ENCODE measurements around the gene NUMBL. TPM values are rescaled to one million over a fixed set of nuclear protein-coding genes. Genes with fewer than 3 reads are reported as not detected.

Gene NUMBL
- total RNA-seq, 1 experiment from 2014 or later = 38.4 TPM

GRCh38 chr19:40695881-40696280 lies 5.4 kb upstream of the NUMBL start:
- intact Hi-C loops (cut with micrococcal nuclease; ENCODE audit: unreplicated experiment) = no loop called here

DNA sequence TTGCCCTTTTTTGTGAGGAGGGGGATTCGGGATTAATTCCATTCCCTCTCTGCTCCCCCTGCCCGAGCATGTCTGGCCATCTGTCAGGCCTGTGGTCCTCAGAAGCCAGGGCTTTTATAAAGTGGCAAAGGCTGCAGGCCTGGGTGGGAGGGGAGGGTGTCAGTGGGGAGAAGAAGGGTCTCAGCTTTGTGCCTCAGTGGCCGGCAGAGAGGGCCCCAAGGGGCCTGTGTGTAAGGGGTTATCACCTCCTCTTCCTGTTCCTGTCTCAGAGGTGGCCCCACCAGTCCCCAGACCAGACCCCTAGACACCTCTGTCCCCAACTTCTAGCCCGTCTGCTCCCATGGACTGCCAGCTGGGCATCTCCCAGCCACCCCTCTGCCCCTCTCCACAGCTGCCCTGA lies 3.4 kb upstream of the NUMBL start:
- ChIA-PET CTCF (no interaction called here), POLR2A (ENCODE audit: low non-redundant PET) (no interaction called here)
- no peaks in the 10 kb centered on the region for H3K9me3 ChIP-seq (ENCODE audit: low read depth, low read length, poor library complexity, severe bottlenecking)
- TF ChIP-seq EZH2 (IDR thresholded peaks at IDR 0.05; ENCODE audit: borderline replicate concordance, low read depth, low read length, poor library complexity, severe bottlenecking) = no peak
- no peak for TF ChIP-seq CTCF (conservative IDR thresholded peaks at IDR 0.05; ENCODE audit: low read depth, low read length)
- DNase-seq (ENCODE audit: low spot score) = no peak
- H3K27me3 ChIP-seq (replicated peaks; ENCODE audit: insufficient read depth, low read depth, low read length, poor library complexity) = no peaks in the 10 kb centered on the region
- no TSS peak for BruUV-seq (replicated peaks)
- peaks cover 3% of the 10 kb centered on the region for H3K36me3 ChIP-seq (ENCODE audit: insufficient read depth, low read length, poor library complexity, severe bottlenecking)
- no peak overlapping the region for H3K4me3 ChIP-seq (ENCODE audit: low read depth, low read length, poor library complexity, severe bottlenecking)
- intact Hi-C loops (cut with micrococcal nuclease; ENCODE audit: unreplicated experiment) = no loop called here
- H3K27ac ChIP-seq (ENCODE audit: low read depth, low read length, poor library complexity, severe bottlenecking) = no peak overlapping the region
- H3K4me1 ChIP-seq (ENCODE audit: insufficient read depth, low read length, poor library complexity, severe bottlenecking) = peaks cover 17% of the 10 kb centered on the region

More at GRCh38 chr19:40695881-40696280, 5.4 kb upstream of the NUMBL start:
- DNase-seq (ENCODE audit: low spot score) = no peak
- peaks cover 9% of the 10 kb centered on the region for H3K4me1 ChIP-seq (ENCODE audit: insufficient read depth, low read length, poor library complexity, severe bottlenecking)
- no TSS peak for BruUV-seq (replicated peaks)
- peaks cover 3% of the 10 kb centered on the region for H3K36me3 ChIP-seq (ENCODE audit: insufficient read depth, low read length, poor library complexity, severe bottlenecking)
- no peak overlapping the region for H3K27ac ChIP-seq (ENCODE audit: low read depth, low read length, poor library complexity, severe bottlenecking)
- POLR2A ChIA-PET (ENCODE audit: low non-redundant PET) = no interaction called here
- TF ChIP-seq EZH2 (IDR thresholded peaks at IDR 0.05; ENCODE audit: borderline replicate concordance, low read depth, low read length, poor library complexity, severe bottlenecking) (no peak), CTCF (conservative IDR thresholded peaks at IDR 0.05; ENCODE audit: low read depth, low read length) (no peak)
- H3K9me3 ChIP-seq (ENCODE audit: low read depth, low read length, poor library complexity, severe bottlenecking) = no peaks in the 10 kb centered on the region
- CTCF ChIA-PET = interaction anchor here (0.6 kb wide), 1 partner anchor 229 kb away, joined by 3 read pairs; the partner anchor contains the start of gene SPTBN4
- no peak overlapping the region for H3K4me3 ChIP-seq (ENCODE audit: low read depth, low read length, poor library complexity, severe bottlenecking)
- H3K27me3 ChIP-seq (replicated peaks; ENCODE audit: insufficient read depth, low read depth, low read length, poor library complexity) = no peaks in the 10 kb centered on the region

GRCh38 chr19:40693150-40693788 lies 2.8 kb upstream of the NUMBL start:
- BruUV-seq (replicated peaks) = no TSS peak
- no peak overlapping the region for H3K4me3 ChIP-seq (ENCODE audit: low read depth, low read length, poor library complexity, severe bottlenecking)
- POLR2A ChIA-PET (ENCODE audit: low non-redundant PET) = no interaction called here
- H3K4me1 ChIP-seq (ENCODE audit: insufficient read depth, low read length, poor library complexity, severe bottlenecking) = peaks cover 17% of the 10 kb centered on the region
- H3K9me3 ChIP-seq (ENCODE audit: low read depth, low read length, poor library complexity, severe bottlenecking) = no peaks in the 10 kb centered on the region
- peak overlapping the region; percentile 96 for H3K27ac ChIP-seq (ENCODE audit: low read depth, low read length, poor library complexity, severe bottlenecking)
- H3K36me3 ChIP-seq (ENCODE audit: insufficient read depth, low read length, poor library complexity, severe bottlenecking) = peaks cover 3% of the 10 kb centered on the region
- no peak for DNase-seq (ENCODE audit: low spot score)
- H3K27me3 ChIP-seq (replicated peaks; ENCODE audit: insufficient read depth, low read depth, low read length, poor library complexity) = no peaks in the 10 kb centered on the region
- CTCF ChIA-PET = no interaction called here
- TF ChIP-seq CTCF (conservative IDR thresholded peaks at IDR 0.05; ENCODE audit: low read depth, low read length) = no peak
- no peak for TF ChIP-seq EZH2 (IDR thresholded peaks at IDR 0.05; ENCODE audit: borderline replicate concordance, low read depth, low read length, poor library complexity, severe bottlenecking)
- intact Hi-C loops (cut with micrococcal nuclease; ENCODE audit: unreplicated experiment) = no loop called here
